Germinal center (tissue), 1 donor: ENCODE results near the gene PRR7.

ENCODE experiments used
- DNase-seq: peaks from one replicate; pipeline ENCODE4 v3.0.0; 2012; ENCODE audit warnings: mixed read lengths, low spot score

Gene PRR7

DNA sequence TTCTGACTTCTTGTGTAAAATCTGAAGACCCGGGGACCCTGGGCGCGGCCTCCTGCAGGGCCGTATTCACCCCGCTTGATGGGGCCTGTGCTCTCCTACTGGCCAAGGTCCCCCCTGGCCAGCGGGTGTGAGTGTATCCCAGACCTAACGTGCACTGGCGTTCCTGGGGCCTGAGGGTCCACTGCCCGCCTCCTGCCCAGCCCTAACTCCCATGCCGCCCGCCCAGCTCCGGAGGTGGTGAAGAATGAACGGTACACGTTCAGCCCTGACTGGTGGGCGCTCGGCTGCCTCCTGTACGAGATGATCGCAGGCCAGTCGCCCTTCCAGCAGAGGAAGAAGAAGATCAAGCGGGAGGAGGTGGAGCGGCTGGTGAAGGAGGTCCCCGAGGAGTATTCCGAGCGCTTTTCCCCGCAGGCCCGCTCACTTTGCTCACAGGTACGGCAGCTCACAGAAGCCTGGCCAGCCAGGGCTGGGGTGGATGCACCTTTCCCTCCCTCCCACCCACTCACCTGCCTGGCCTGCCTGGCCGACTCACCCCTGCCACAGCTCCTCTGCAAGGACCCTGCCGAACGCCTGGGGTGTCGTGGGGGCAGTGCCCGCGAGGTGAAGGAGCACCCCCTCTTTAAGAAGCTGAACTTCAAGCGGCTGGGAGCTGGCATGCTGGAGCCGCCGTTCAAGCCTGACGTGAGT lies 10.6 kb upstream of the PRR7 start:
- no peak for DNase-seq

DNA sequence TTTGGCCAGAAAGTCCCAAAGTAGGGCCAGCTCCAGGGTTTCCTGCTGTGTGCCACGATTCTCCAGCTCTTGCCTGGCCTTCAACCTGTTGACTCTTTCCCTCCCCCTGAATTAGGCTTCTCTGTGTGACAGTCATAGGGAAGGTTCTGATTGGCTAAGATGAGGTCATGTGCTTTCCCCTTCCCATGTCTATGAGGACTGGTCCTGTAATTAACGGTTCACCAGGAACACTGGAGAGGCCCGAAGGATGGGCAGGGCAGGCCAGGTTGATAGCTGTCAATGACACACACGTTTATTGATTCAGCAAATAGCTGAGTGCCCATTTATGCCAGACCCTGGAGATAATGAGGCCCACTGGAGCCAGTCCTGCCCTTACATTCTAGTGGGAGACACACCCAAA lies 9.0 kb upstream of the PRR7 start:
- DNase-seq = no peak

DNA sequence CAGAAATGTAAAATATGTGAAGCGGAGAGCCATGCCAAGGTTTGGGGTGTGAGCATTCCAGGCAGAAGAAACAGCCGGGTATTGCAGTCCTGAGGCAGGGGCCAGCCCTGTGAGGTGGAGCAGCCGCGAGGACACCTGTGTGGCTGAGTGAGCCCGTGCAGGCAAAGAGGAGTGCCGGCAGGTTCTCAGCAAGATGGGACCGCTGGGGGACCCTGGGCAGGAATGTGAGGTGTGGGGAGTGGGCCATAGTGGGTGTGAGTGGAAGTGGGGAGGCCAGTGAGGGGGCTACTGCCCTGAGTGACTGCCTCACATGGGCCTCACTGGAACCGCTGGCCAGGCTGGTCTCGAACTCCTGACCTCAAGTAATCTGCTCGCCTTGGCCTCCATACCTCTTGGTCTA lies 8.1 kb upstream of the PRR7 start:
- no peak for DNase-seq

DNA sequence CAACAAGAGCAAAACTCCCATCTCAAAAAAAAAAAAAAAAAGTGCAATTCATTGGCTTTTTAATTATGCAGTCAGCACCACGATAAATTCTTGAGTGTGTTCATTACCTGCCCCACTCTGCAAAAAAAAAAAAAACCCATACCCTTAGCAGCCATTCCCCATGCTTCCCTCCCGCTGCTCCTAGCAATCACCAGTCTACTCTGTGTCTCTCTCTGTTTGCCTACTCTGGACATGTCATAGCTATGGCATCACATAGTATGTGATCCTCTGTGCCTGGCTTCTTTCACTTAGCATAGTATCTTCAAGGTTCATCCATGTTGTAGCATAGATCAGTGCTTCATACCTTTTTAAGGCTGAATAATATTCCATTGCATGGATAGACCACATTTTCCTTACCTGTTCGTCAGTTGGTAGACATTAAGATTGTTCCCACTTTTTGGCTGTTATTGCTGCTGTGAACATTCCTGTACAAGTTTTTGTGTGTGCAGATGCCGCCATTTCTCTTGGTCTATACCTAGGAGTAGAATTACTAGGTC lies 7.0 kb upstream of the PRR7 start:
- DNase-seq = no peak

DNA sequence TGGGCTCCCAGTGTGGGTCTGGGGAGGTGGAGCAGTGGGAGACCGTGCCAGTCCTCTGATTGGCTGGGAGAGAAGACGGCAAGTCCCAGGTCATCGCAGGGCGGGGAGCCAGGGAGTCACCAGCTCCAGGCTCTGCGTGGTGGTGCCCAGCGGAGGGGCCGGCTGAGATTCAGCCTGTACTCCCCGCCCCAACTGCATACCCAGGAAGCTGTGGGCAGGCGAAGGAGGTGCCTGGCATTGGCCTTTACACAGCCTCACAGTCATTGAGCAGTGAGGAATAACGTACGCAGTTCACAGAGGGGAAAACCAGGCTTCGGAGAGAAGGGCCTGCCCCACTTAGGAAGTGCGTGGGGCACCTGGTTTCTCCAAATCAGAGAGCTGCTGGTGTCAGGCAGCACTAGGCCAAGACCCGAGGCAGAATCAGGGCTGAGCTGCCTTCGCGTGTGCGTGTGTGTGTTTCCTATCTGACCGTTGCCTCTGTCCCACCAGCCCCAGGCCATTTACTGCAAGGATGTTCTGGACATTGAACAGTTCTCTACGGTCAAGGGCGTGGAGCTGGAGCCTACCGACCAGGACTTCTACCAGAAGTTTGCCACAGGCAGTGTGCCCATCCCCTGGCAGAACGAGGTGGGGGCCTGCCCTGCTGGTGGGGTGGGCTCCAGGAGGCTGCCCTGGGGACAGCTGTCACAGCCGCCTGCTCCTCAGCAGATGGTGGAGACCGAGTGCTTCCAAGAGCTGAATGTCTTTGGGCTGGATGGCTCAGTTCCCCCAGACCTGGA lies 6.2 kb upstream of the PRR7 start:
- no peak for DNase-seq

DNA sequence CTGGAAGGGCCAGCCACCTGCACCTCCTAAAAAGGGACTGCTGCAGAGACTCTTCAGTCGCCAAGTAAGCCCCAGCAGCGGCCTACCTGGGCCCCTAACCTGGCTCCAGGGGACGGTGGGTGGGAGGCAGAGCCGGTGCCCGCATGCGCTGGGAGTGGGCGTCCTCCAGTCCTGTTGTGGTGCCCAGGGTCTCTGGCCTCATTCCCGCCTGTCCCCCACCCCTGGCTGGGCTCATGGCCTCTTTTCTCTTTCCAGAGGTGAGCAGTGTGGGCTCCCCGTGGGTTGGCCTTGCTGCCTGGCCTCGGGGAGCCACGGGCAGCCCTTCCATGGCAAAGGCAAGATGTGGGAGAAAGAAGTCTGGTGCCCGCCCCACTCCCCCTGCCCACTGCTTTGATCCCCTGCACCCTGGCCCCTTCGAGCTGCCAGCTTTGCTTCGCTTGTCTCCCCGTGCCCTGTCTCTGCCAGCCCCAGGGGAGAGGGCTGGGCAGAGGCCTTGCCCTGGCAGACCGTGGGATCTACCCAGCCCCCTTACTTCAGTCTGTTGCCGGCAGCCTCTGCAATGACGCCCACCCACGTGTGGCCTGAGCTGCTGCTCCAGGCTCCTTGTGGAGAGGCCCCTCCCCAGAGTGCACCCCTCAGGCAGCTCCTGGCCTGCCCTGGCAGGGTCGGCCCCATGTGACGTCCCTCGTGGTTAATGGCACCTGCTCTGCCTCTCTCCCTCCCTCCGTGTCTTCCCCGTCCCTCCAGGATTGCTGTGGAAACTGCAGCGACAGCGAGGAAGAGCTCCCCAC lies 5.4 kb upstream of the PRR7 start:
- no peak for DNase-seq

DNA sequence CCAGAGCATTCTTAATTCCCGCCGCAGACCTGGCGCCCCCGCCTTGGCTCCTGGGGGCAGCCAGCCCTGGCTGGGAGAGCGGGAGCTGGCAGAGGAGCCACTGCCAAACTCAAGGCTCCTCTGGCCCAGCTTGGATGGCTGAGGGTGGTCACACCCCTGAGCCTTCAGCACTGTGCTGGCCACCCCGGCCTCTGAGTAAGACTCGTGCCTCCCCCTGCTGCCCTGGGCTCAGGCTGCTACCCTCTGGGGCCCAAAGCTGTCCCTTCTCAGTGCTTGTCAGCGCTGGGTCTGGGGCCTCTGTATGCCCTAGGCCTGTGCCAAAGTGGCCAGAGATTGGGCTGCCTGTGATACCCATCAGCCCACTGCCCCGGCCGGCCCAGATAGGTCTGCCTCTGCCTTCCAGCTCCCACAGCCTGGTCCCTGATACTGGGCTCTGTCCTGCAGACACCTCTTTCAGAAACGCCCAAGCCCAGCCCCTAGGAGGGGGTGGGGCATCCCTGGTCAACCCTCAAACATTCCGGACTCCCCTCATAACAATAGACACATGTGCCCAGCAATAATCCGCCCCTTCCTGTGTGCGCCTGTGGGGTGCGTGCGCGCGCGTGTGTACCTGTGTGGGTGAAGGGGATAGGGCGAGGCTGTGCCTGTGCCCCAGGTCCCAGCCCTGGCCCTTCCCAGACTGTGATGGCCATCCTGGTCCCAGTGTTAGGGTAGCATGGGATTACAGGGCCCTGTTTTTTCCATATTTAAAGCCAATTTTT lies 4.4 kb upstream of the PRR7 start:
- DNase-seq = no peak

DNA sequence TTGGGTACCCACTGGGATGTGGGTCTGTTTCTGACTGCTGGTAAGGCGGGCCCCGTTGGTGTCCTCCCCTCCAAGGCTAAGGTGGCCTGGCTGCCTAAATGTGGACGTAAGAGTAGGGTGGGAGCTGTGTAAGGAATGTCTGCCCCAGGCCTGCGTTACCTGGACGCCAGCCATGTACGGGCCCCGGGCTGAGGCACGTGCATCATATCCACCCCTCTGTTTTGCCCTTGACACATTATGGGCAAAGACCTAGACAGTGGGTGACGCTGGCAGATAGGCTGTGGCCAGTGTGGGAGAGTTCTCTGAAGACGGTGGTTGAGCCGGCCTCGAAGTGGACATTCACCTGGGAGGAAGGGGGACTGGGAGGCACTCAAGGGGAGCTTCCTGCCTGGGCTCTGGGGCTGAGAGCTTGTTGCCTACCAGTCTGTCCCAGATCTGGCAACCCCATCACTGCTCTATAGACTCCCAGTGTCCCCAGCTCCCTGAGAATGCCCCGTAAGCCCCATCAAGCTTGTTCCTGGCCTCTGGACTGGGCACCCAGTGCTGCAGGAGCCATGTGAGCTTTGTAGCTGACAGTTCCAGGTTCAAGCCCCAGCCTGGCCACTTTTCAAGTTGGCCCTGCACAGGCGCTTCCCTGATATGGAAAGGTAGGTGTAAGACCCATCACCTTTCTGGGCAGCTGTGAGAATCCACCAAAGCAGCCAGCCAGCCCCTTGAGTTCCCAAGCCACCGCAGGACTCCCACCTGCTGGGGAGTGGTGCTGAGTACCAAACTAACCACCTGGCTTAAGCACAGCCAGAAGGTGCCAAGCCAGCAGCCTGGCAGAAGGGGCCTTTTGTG lies 3.2 kb upstream of the PRR7 start:
- no peak for DNase-seq

DNA sequence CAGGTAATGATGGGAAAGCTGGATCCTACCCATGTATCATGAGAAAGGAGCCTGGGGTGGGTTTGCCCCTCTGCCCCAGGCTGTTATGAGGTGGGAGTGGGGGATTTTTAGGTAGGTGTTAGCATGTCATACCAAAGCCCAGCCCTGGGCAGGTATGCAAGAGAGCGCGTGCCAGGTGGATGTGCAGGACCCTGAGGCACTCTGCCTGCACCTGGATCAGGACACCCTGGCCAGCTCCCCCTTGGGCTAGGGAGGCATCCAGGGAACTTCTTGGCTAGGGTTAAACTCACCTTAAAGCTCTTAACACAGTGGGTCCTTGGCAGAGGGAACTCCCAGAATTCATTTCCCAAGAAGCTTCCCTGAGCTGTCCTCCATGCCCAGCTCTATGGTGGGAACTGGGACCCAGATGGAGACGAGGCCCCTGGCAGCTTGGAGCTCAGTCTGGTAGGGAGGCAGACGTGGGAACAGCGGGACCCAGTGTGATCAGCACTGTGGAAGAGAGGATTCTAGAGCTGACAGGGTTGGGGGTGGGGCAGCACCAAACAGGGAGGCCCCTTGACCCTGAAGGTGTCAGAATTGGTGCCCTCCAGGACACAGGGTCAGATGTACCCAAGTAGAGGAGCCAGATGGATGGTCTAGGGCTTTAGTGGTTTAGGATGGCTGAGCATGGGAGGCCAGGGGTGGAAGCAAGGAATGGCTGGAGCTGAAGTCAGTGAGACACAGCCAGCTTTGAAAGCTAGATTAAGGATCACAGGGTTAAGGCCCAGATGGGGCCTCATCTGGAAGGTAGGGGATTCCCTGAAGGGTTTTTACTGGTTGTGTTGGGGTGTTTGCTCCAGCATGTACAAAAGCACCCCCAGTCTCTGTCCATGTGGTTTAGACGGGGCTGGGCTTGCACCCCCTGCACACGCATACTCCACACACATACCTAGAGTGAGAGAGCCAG lies 2.2 kb upstream of the PRR7 start:
- no peak for DNase-seq

DNA sequence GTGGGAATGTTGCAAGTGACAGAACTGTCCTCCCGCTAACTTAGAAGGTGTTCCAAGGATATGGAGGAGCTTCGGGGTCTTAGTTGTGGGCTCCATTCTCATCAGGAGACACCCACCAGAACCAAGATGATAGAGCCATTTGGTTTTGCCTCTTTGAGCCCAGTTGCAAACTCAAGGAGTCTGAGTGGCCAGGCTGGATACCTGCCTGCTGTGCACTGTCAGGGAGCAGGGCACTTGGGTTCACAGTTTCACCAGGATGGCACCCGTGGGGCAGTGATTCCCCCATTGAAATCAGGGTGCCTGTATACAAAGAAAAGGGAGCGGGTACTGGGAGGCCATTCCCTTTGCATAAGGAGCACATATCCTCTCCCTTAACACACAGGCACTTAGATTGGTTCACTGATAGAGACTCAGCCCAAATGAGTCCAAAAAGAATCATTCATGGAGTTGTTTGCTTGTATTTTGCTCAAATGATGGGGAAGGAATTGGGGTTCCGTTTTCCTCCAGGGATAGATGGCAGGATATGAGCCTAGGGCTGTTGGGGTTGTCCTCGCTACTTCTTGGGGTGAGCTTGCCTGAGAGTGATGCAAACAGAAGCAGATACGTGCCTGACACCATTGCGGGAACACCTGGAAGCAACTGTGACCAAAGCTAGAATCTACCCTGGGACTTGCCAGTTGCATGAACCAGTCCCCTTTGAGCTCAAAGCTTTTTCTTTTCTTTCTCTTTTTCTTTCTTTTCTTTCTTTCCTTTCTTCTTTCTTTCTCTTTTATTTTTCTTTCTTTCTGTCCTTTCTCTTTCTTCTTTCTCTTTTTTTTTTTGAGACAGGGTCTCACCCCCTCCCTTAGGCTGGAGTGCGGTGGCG lies 1.3 kb upstream of the PRR7 start:
- no peak for DNase-seq

DNA sequence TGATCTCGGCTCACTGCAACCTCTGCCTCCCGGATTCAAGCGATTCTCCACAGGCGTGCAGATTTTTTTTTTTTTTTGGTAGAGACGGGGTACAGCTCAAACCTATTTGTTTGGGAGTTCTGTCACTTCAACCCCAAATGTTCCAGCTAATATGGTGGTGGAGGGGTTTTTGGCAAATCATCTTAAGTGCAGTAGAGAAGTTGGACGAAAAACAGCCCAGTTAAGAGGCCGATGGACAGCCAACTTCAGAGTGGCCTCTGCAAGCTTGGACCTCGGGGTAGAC lies 756 bp upstream of the PRR7 start:
- no peak for DNase-seq

DNA sequence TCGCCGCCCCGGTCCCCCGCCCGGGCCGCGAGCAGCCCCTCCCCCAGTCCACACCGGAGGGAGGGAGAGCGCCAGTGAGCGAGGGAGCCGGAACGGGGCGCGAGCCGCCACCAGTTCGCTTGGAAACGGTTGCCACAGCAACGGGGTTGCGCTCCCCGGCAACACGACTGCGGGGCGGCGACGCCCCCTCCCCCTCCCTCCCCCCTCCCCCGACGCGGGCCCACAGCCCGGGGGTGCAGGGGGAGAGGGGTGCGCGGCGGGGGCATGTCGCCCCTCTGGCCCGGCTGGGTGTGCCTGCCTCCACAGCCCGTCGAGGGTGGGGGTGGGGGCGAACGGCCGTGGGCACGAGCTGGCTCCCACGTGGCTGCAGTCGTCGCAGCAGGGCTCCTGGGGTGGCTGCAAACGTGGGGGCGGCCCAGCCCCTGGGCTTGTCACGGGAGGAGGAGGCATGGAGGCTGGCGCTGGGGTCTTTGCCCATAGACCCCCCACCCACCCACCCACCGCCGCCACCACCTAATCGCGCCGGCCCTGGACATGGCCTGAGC lies 524 bp downstream of the PRR7 start:
- peak; percentile 53 for DNase-seq

DNA sequence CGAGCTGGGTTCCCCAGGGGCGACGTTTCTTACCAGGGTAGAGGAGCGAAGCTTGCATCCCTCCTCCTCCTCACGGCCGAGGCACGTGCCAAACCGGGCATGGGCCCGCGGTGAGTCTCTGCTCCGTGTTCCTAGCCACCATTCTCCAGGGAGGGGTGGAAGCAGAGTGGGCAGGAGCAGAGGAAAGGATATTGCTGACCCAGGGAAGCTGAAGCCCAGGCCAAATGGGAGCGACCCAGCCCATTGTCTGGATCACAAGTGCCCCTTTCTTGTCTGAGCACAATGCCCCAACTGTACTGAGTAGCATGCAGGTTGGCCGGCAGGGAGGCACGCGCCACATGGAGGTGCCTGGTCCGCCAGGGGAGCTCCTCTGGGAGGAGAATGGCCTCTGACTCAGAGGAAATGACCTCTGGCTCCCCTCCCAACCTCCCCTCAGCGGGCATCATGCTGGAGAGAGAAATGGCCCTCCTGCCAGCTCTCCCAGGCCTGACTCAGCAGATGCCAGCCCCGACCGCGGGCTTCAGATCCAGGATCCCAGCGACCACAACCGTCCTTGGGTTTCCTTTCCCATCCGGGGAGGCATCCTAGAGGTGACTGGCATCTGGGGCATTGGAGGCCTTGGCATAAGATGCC lies 1.1 kb downstream of the PRR7 start:
- no peak for DNase-seq

DNA sequence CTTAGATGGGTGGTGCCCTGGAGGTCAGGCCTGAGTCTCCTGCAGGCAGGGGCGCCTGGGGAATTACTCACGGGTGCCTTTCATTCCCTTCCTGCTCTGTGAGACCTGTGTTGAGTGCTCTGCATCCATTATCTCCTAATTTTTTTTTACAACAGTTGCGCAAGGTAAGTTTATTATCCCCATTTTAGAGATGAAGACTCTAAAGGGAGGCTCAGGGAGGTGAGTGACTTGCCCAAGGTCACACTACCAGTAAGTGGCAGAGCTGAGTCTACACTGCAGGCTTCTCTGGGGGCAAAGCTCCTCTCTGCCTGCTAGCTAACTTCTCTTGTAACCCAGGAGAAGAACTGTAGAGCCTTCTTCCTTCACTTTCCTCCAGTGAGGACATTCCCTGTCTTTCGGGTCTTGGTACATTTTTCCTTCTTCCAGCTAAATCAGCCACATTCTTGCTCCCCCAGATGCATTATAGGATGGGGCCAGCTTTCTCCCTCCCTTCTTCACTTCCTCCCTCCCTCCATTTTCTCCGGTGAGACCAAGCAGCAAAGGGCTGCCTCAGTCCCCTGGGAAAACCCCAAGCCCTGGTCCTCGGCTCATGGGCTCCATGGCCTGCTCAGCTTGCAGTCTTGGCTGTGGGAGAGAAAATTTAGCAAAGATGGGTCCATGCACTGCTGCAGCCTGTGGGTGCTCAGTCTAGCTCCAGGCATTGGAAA lies 1.8 kb downstream of the PRR7 start:
- DNase-seq = no peak

DNA sequence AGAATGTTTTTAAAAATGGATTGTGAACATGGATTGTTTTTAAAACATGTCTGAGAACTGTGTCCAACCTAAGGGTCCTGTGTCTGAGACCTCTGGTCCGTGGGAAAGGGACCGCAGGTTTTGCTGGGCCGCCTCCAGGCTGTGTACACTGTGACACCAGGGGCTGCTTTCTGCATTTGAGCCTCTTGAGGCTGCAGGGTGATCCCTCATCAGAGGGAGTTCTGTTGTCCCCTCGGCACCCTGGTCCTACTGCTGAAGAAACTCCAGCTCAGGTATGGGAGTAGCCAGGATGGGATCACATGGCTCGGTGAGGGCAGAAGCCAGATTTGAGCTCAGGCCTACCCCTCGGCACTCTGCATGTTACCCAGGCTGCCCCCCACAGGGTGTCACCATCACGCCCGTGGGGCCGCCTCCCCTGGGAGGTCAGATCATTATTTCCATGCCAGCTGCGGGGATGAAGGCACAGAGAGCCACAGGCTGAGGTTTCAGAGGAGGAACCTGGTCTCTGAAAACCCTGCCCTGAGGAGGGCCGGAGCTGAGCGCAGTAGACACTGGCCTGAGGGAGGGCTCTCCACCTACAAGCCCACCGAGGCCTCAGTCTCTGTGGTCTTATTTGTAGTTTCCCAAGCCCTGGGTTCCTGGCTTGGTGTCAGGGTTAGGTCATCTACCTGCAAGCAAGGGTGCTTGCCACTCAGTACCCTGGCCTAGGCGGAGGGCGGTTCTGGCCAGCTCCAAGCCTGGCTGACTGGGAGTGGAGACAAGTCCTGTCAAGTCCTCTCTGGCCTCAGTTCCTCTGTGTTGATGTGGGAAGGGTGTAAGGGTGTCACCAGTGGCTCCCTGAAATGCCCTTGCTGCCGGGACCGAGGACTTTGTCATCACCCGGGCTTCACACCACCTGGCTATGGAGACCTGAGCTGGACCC lies 2.8 kb downstream of the PRR7 start:
- DNase-seq = no peak

DNA sequence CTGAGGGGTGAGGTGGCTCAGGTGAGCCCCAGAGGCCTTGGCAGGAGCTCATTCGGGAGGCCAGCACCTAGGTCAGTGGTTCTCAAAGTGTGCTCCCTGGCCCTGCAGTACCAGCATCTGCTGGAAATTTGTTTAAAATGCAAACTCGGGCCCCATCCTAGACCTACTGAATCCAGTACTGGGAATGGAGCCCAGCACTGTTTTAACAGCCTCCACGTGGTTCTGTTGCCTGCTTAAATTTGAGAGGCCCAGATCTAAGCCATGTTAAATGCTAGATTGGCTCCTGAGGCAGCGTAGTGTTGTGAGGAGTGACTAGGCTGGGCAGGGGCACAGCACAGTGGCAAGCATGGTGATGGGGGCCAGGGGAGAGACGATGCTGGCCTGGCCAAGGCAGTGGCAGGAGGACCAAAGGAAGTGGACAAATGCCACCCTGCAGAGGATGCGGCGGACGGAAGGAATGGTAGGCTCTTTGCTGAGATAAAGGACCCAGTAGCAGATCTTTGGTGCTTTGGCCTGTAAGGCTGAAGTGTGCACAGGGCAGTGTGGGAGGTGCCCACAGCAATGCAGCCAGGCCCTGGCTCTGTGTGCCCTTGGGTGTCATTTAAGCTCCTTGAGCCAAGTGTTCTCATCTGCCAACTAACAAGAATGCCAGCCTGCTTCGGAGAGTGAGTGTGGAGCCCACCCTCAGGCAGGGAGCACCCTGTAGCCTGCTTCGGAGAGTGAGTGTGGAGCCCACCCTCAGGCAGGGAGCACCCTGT lies 4.2 kb downstream of the PRR7 start:
- no peak for DNase-seq
